ENCODE data around the gene GPR137C.

The GPR137C gene

DNA sequence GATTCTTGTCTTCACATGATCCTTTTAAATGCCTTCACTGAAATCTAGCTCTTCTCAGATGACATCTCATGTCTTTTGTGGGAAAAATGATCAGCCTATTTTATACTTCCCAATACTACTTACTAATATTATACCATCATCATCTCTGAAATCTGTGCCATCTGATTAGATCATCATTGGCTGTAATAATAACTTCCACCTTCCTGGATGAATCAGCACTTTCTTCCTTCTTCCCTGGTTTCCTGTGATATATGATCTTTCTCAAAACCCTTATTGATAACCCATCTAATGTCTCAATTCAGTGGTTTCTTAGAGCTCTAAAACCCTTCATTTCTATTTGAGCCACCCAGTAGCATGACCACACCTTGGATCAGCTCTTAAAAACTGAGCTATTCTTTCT lies 30.9 kb downstream of the GPR137C start:
- no peak overlapping the region for H3K9ac ChIP-seq
- no peak overlapping the region for H2AFZ ChIP-seq
- H3K4me2 ChIP-seq (ENCODE audit: low read length) = no peak overlapping the region
- H3K27ac ChIP-seq = no peak overlapping the region
- no peaks in the 10 kb centered on the region for H3K79me2 ChIP-seq
- no peak overlapping the region for H3K4me3 ChIP-seq (ENCODE audit: low read depth, low read length)
- no peaks in the 10 kb centered on the region for H3K9me3 ChIP-seq (ENCODE audit: control insufficient read depth, low read length)
- H3K4me1 ChIP-seq = peaks cover 4% of the 10 kb centered on the region
- no peaks in the 10 kb centered on the region for H3K36me3 ChIP-seq (ENCODE audit: control insufficient read depth, insufficient read depth, low read length)
- H3K27me3 ChIP-seq (ENCODE audit: control insufficient read depth, insufficient read depth, low read length) = no peaks in the 10 kb centered on the region
- TF ChIP-seq CTCF (IDR thresholded peaks at IDR 0.05) = no peak

DNA sequence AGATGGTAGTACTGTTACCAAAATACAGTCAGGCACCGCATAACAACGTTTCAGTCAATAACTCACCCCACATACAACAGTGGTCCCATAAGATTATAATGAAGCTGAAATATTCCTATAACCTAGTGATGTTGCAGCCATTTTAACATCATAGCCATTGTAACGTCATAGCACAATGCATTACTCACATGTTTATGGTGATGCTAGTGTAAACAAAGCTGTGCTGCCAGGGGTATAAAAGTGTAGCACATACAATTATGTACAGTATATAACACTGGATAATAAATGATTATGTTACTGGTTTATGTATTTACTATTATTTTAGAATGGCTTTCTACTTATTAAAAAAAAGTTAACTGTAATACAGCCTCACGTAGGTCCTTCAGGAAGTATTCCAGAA lies 37.0 kb downstream of the GPR137C start:
- no peaks in the 10 kb centered on the region for H3K36me3 ChIP-seq (ENCODE audit: control insufficient read depth, insufficient read depth, low read length)
- no peak overlapping the region for H2AFZ ChIP-seq
- H3K27ac ChIP-seq = no peak overlapping the region
- no peak overlapping the region for H3K4me3 ChIP-seq (ENCODE audit: low read depth, low read length)
- no peaks in the 10 kb centered on the region for H3K27me3 ChIP-seq (ENCODE audit: control insufficient read depth, insufficient read depth, low read length)
- H3K79me2 ChIP-seq = no peaks in the 10 kb centered on the region
- H3K9ac ChIP-seq = no peak overlapping the region
- no peak overlapping the region for H3K4me2 ChIP-seq (ENCODE audit: low read length)
- TF ChIP-seq CTCF (IDR thresholded peaks at IDR 0.05) = no peak
- no peaks in the 10 kb centered on the region for H3K9me3 ChIP-seq (ENCODE audit: control insufficient read depth, low read length)
- no peaks in the 10 kb centered on the region for H3K4me1 ChIP-seq

DNA sequence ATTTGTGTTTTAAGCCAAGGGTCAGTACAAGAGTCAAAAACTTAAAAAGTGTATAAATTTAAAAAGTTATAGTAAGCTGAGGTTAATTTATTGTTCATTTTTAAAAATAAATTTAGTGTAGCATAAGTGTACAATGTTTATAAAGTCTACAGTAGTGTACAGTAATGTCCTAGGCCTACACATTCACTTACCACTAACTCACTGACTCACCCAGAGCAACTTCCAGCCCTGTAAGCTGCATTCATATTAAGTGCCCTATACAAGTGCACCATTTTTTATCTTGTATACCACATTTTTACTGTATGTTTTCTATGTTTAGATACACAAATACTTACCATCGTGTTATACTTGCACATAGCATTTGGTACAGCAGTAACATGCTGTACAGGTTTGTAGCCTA lies 37.7 kb downstream of the GPR137C start:
- Histone ChIP-seq H3K27me3 (ENCODE audit: control insufficient read depth, insufficient read depth, low read length) (no peaks in the 10 kb centered on the region), H3K9ac (no peak overlapping the region), H3K4me3 (ENCODE audit: low read depth, low read length) (no peak overlapping the region), H2AFZ (no peak overlapping the region), H3K27ac (no peak overlapping the region), H3K79me2 (no peaks in the 10 kb centered on the region), H3K4me1 (no peaks in the 10 kb centered on the region), H3K9me3 (ENCODE audit: control insufficient read depth, low read length) (no peaks in the 10 kb centered on the region), H3K4me2 (ENCODE audit: low read length) (no peak overlapping the region), H3K36me3 (ENCODE audit: control insufficient read depth, insufficient read depth, low read length) (no peaks in the 10 kb centered on the region)
- no peak for TF ChIP-seq CTCF (IDR thresholded peaks at IDR 0.05)

GRCh38 chr14:52596320-52596719 lies 43.7 kb downstream of the GPR137C start:
- H2AFZ ChIP-seq = no peak overlapping the region
- H3K9me3 ChIP-seq (ENCODE audit: control insufficient read depth, low read length) = no peaks in the 10 kb centered on the region
- no peaks in the 10 kb centered on the region for H3K36me3 ChIP-seq (ENCODE audit: control insufficient read depth, insufficient read depth, low read length)
- no peaks in the 10 kb centered on the region for H3K4me1 ChIP-seq
- H3K4me3 ChIP-seq (ENCODE audit: low read depth, low read length) = no peak overlapping the region
- H3K27me3 ChIP-seq (ENCODE audit: control insufficient read depth, insufficient read depth, low read length) = no peaks in the 10 kb centered on the region
- H3K79me2 ChIP-seq = no peaks in the 10 kb centered on the region
- no peak overlapping the region for H3K4me2 ChIP-seq (ENCODE audit: low read length)
- H3K9ac ChIP-seq = no peak overlapping the region
- TF ChIP-seq CTCF (IDR thresholded peaks at IDR 0.05) = no peak
- H3K27ac ChIP-seq = no peak overlapping the region

GRCh38 chr14:52596861-52597260 lies 44.2 kb downstream of the GPR137C start:
- Histone ChIP-seq H3K4me2 (ENCODE audit: low read length) (no peak overlapping the region), H3K36me3 (ENCODE audit: control insufficient read depth, insufficient read depth, low read length) (no peaks in the 10 kb centered on the region), H3K79me2 (no peaks in the 10 kb centered on the region), H3K9me3 (ENCODE audit: control insufficient read depth, low read length) (no peaks in the 10 kb centered on the region), H3K9ac (no peak overlapping the region), H3K27me3 (ENCODE audit: control insufficient read depth, insufficient read depth, low read length) (no peaks in the 10 kb centered on the region), H3K4me1 (no peaks in the 10 kb centered on the region), H3K4me3 (ENCODE audit: low read depth, low read length) (no peak overlapping the region), H2AFZ (no peak overlapping the region), H3K27ac (no peak overlapping the region)
- no peak for TF ChIP-seq CTCF (IDR thresholded peaks at IDR 0.05)
